Osteoblast (primary cell): ENCODE data around the gene SCYL2. TPM values are rescaled to one million over a fixed set of nuclear protein-coding genes. Genes with fewer than 3 reads are reported as not detected.

Experiments used
- DNase-seq: peaks from one replicate; pipeline ENCODE4 v3.0.0; 2011; ENCODE audit warnings: low spot score, mixed read lengths; ENCODE audit not compliant: insufficient read length; ENCODE audit errors: missing footprints
- H2AFZ ChIP-seq: 2 replicates; pipeline ENCODE4 v1.6.0; 2011; ENCODE audit warnings: mild to moderate bottlenecking, low read length
- H3K27ac ChIP-seq: 2 replicates; pipeline ENCODE4 v1.5.1; 2011; ENCODE audit warnings: mild to moderate bottlenecking, low read depth, low read length, moderate library complexity
- H3K27me3 ChIP-seq: 2 replicates; pipeline ENCODE4 v1.6.0; 2012; ENCODE audit warnings: mild to moderate bottlenecking, control low read depth, inconsistent platforms, low read length, moderate library complexity; ENCODE audit not compliant: insufficient read depth
- H3K36me3 ChIP-seq: 2 replicates; pipeline ENCODE4 v1.5.1; 2011; ENCODE audit warnings: mild to moderate bottlenecking, low read length, control low read depth, moderate library complexity; ENCODE audit not compliant: insufficient read depth
- H3K4me1 ChIP-seq: 2 replicates; pipeline ENCODE4 v1.5.1; 2011; ENCODE audit warnings: mild to moderate bottlenecking, low read length, control low read depth, moderate library complexity; ENCODE audit not compliant: insufficient read depth
- H3K4me2 ChIP-seq: 2 replicates; pipeline ENCODE4 v1.6.0; 2011; ENCODE audit warnings: mild to moderate bottlenecking, low read length; ENCODE audit not compliant: insufficient read depth
- H3K4me3 ChIP-seq: fragments of 200-600 bp; sonication (generic); 3 replicates; pipeline ENCODE4 v1.5.1; 2012; ENCODE audit warnings: mild to moderate bottlenecking, low read length, inconsistent platforms; ENCODE audit not compliant: insufficient read depth
- H3K79me2 ChIP-seq: 2 replicates; pipeline ENCODE4 v1.6.0; 2012; ENCODE audit warnings: mild to moderate bottlenecking, low read length, control low read depth, inconsistent platforms; ENCODE audit not compliant: insufficient read depth
- H3K9me3 ChIP-seq: 2 replicates; pipeline ENCODE4 v1.5.1; 2011; ENCODE audit warnings: low read depth, low read length, control low read depth
- H4K20me1 ChIP-seq: 2 replicates; pipeline ENCODE4 v1.6.0; 2012; ENCODE audit warnings: mild to moderate bottlenecking, low read length, control low read depth; ENCODE audit not compliant: insufficient read depth
- CTCF ChIP-seq: IDR thresholded peaks from 2 replicates; pipeline ENCODE4 v1.5.1; 2011; ENCODE audit warnings: mild to moderate bottlenecking, low read depth, low read length, moderate library complexity; ENCODE audit errors: extremely low read depth
- total RNA-seq: library from RNA; depleted of rRNA; stranded (reverse); fragments of >200 nt; gene quantifications from 2 replicates; pipeline ENCODE4 v1.2.3, GENCODE V29; 2012

Gene SCYL2
- total RNA-seq, 1 donor, result 64.4 TPM

GRCh38 chr12:100348657-100349454, 81.9 kb downstream of the SCYL2 start:
- TF ChIP-seq CTCF, result peak; percentile 37
- H3K4me1 ChIP-seq, result peaks cover 3% of the 10 kb centered on the region
- H3K4me2 ChIP-seq, result no peak overlapping the region
- H3K27me3 ChIP-seq, result no peaks in the 10 kb centered on the region
- no peak overlapping the region for H2AFZ ChIP-seq
- H3K79me2 ChIP-seq, result no peaks in the 10 kb centered on the region
- no peak for DNase-seq
- no peaks in the 10 kb centered on the region for H3K36me3 ChIP-seq
- H4K20me1 ChIP-seq, result no peaks in the 10 kb centered on the region
- no peak overlapping the region for H3K4me3 ChIP-seq
- no peak overlapping the region for H3K27ac ChIP-seq
- H3K9me3 ChIP-seq, result no peaks in the 10 kb centered on the region

- H3K27me3 ChIP-seq, result peaks cover 22% of the 10 kb centered on the region
- H2AFZ ChIP-seq, result no peak within 1 kb of the TSS
- H3K4me3 ChIP-seq, result no peak within 1 kb of the TSS
- no peak within 1 kb of the TSS for H3K27ac ChIP-seq
- DNase-seq, result no peak
- H3K4me1 ChIP-seq, result no peaks in the 10 kb centered on the region
- H4K20me1 ChIP-seq, result no peaks in the 10 kb centered on the region
- no peaks in the 10 kb centered on the region for H3K36me3 ChIP-seq
- H3K79me2 ChIP-seq, result no peaks in the 10 kb centered on the region
- no peak within 1 kb of the TSS for H3K4me2 ChIP-seq
- no peaks in the 10 kb centered on the region for H3K9me3 ChIP-seq
- no peak for TF ChIP-seq CTCF
Measured at GRCh38 chr12:100356644-100357223, 89.8 kb downstream of the SCYL2 start, which contains the start of gene SLC17A8. Gene SLC17A8, plus strand, starts transcription at chr12:100357074. Its CDS starts 318 bp downstream, at chr12:100357392.

- H3K27me3 ChIP-seq, result peaks cover 20% of the 10 kb centered on the region
Measured at GRCh38 chr12:100359248-100359647, 92.3 kb downstream of the SCYL2 start.

More at GRCh38 chr12:100359248-100359647, 92.3 kb downstream of the SCYL2 start:
- no peaks in the 10 kb centered on the region for H4K20me1 ChIP-seq
- no peaks in the 10 kb centered on the region for H3K9me3 ChIP-seq
- H2AFZ ChIP-seq, result no peak overlapping the region
- H3K4me1 ChIP-seq, result no peaks in the 10 kb centered on the region
- no peak overlapping the region for H3K27ac ChIP-seq
- H3K4me2 ChIP-seq, result no peak overlapping the region
- DNase-seq, result peak; percentile 62
- H3K4me3 ChIP-seq, result no peak overlapping the region
- no peaks in the 10 kb centered on the region for H3K36me3 ChIP-seq
- H3K79me2 ChIP-seq, result no peaks in the 10 kb centered on the region
- TF ChIP-seq CTCF, result no peak
